Activated CD8-positive, alpha-beta T cell treated with anti-CD3 and anti-CD28 coated beads for 36 hours (primary cell): ENCODE results near the gene CIITA. TPM values are rescaled to one million over a fixed set of nuclear protein-coding genes. Genes with fewer than 3 reads are reported as not detected.

Source experiments
- ATAC-seq: fragments of 200-7000 bp; cut with Tn5 transposase; one replicate; pipeline ENCODE4 v1.10.0; 2021; ENCODE audit warnings: mild to moderate bottlenecking, moderate library complexity
- CTCF ChIA-PET: fragments of 350-600 bp; sonication (Branson Sonifier 250); formaldehyde crosslinking; loops from one replicate; lab custom pipeline; 2021; ENCODE audit warnings: antibody characterized with exemption; lab: Charles Lee
- POLR2A ChIA-PET: fragments of 350-600 bp; sonication (Branson Sonifier 250); formaldehyde crosslinking; loops from one replicate; lab custom pipeline; 2021; ENCODE audit warnings: antibody characterized with exemption; lab: Charles Lee
- DNase-seq: peaks from one replicate; pipeline ENCODE4 v3.0.0-alpha.2; 2020
- H3K27ac Mint-ChIP-seq: one replicate; pipeline ENCODE4 v1.8.0; 2021; ENCODE audit warnings: mild to moderate bottlenecking, mixed read lengths
- H3K27me3 Mint-ChIP-seq: one replicate; pipeline ENCODE4 v1.8.0; 2021; ENCODE audit warnings: mixed read lengths
- H3K36me3 Mint-ChIP-seq: one replicate; pipeline ENCODE4 v1.8.0; 2021; ENCODE audit warnings: low read depth, mixed read lengths
- H3K4me1 Mint-ChIP-seq: one replicate; pipeline ENCODE4 v1.8.0; 2021; ENCODE audit warnings: low read depth, mixed read lengths
- H3K4me3 Mint-ChIP-seq: one replicate; pipeline ENCODE4 v1.8.0; 2021; ENCODE audit warnings: mild to moderate bottlenecking, moderate library complexity, mixed read lengths
- H3K9me3 Mint-ChIP-seq: one replicate; pipeline ENCODE4 v1.8.0; 2021; ENCODE audit warnings: mixed read lengths
- intact Hi-C: fragments of 100-400 bp; cut with micrococcal nuclease; formaldehyde crosslinking; loops from one replicate; pipeline ENCODE4 v1.10.0; 2022
- total RNA-seq, 2 experiments: library from RNA; stranded (reverse); gene quantifications; one replicate each; pipeline ENCODE4 v1.2.3, GENCODE V29; 2021
- TF ChIP-seq, protein P1 (sequence below): fragments of 200-600 bp; IDR thresholded peaks from one replicate; pipeline ENCODE4 v1.8.0; 2022; ENCODE audit warnings: antibody characterized with exemption, mild to moderate bottlenecking

The CIITA gene
- total RNA-seq, 2 experiments from 2014 or later = 4.4 to 5.3 TPM

DNA sequence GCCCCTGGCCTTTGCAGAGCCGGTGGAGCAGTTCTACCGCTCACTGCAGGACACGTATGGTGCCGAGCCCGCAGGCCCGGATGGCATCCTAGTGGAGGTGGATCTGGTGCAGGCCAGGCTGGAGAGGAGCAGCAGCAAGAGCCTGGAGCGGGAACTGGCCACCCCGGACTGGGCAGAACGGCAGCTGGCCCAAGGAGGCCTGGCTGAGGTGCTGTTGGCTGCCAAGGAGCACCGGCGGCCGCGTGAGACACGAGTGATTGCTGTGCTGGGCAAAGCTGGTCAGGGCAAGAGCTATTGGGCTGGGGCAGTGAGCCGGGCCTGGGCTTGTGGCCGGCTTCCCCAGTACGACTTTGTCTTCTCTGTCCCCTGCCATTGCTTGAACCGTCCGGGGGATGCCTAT is 29.5 kb downstream of the CIITA start:
- peaks cover 2% of the 10 kb centered on the region for H3K36me3 Mint-ChIP-seq
- no peak overlapping the region for H3K4me3 Mint-ChIP-seq

DNA sequence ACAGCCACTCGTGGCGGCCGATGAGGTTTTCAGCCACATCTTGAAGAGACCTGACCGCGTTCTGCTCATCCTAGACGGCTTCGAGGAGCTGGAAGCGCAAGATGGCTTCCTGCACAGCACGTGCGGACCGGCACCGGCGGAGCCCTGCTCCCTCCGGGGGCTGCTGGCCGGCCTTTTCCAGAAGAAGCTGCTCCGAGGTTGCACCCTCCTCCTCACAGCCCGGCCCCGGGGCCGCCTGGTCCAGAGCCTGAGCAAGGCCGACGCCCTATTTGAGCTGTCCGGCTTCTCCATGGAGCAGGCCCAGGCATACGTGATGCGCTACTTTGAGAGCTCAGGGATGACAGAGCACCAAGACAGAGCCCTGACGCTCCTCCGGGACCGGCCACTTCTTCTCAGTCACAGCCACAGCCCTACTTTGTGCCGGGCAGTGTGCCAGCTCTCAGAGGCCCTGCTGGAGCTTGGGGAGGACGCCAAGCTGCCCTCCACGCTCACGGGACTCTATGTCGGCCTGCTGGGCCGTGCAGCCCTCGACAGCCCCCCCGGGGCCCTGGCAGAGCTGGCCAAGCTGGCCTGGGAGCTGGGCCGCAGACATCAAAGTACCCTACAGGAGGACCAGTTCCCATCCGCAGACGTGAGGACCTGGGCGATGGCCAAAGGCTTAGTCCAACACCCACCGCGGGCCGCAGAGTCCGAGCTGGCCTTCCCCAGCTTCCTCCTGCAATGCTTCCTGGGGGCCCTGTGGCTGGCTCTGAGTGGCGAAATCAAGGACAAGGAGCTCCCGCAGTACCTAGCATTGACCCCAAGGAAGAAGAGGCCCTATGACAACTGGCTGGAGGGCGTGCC is 30.1 kb downstream of the CIITA start:
- DNase-seq (no peak), ATAC-seq (no peak)
- Mint-ChIP-seq H3K9me3 (peaks cover 8% of the 10 kb centered on the region), H3K4me1 (no peaks in the 10 kb centered on the region), H3K27ac (no peak overlapping the region), H3K4me3 (no peak overlapping the region), H3K27me3 (no peaks in the 10 kb centered on the region), H3K36me3 (peaks cover 2% of the 10 kb centered on the region)
- CTCF ChIA-PET = interaction anchor here (1.3 kb wide), 1 partner anchor 12 kb away, joined by 5 read pairs; no protein-coding TSS in a partner anchor
- TF ChIP-seq, protein P1, sequence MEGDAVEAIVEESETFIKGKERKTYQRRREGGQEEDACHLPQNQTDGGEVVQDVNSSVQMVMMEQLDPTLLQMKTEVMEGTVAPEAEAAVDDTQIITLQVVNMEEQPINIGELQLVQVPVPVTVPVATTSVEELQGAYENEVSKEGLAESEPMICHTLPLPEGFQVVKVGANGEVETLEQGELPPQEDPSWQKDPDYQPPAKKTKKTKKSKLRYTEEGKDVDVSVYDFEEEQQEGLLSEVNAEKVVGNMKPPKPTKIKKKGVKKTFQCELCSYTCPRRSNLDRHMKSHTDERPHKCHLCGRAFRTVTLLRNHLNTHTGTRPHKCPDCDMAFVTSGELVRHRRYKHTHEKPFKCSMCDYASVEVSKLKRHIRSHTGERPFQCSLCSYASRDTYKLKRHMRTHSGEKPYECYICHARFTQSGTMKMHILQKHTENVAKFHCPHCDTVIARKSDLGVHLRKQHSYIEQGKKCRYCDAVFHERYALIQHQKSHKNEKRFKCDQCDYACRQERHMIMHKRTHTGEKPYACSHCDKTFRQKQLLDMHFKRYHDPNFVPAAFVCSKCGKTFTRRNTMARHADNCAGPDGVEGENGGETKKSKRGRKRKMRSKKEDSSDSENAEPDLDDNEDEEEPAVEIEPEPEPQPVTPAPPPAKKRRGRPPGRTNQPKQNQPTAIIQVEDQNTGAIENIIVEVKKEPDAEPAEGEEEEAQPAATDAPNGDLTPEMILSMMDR = no peak
- intact Hi-C loops = no loop called here
- POLR2A ChIA-PET = no interaction called here

More for the DNA sequence above, 29.5 kb downstream of the CIITA start:
- no peak for ATAC-seq
- intact Hi-C loops = no loop called here
- POLR2A ChIA-PET = no interaction called here
- Mint-ChIP-seq H3K27ac (no peak overlapping the region), H3K9me3 (peaks cover 8% of the 10 kb centered on the region), H3K27me3 (no peaks in the 10 kb centered on the region), H3K4me1 (no peaks in the 10 kb centered on the region)
- TF ChIP-seq, protein P1 = no peak
- DNase-seq = no peak
- CTCF ChIA-PET = no interaction called here

DNA sequence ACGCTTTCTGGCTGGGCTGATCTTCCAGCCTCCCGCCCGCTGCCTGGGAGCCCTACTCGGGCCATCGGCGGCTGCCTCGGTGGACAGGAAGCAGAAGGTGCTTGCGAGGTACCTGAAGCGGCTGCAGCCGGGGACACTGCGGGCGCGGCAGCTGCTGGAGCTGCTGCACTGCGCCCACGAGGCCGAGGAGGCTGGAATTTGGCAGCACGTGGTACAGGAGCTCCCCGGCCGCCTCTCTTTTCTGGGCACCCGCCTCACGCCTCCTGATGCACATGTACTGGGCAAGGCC is 30.7 kb downstream of the CIITA start:
- POLR2A ChIA-PET = no interaction called here
- Mint-ChIP-seq H3K27ac (no peak overlapping the region), H3K36me3 (peaks cover 2% of the 10 kb centered on the region), H3K9me3 (peaks cover 7% of the 10 kb centered on the region), H3K4me1 (no peaks in the 10 kb centered on the region), H3K27me3 (no peaks in the 10 kb centered on the region), H3K4me3 (no peak overlapping the region)
- CTCF ChIA-PET = interaction anchor here (1.3 kb wide), 1 partner anchor 12 kb away, joined by 5 read pairs; no protein-coding TSS in a partner anchor
- no peak for DNase-seq
- intact Hi-C loops = no loop called here
- TF ChIP-seq, protein P1 = no peak
- ATAC-seq = no peak

DNA sequence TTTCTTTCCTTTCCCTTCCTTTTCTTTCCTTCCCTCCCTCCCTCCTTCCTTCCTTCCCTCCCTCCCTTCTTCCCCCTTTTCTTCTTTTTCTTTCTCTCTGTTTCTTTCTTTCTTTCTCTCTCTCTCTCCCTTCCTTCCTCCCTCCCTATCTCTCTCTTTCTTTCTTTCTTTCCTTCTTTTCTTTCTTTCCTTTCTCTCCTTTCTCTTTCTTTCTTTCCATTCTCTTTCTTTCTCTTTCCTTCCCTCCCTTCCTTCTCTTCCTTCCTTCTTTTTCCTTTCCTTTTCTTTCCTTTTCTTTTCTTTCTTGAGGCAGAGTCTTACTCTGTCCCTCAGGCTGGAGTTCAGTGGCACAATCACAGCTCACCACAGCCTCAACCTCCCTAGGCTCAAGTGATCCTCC is 34.3 kb downstream of the CIITA start:
- intact Hi-C loops = loop anchor here (10.0 kb wide), 1 partner anchor 96 kb away; the partner anchor contains the start of gene TVP23A
- no peaks in the 10 kb centered on the region for H3K36me3 Mint-ChIP-seq
- TF ChIP-seq, protein P1 = no peak
- ChIA-PET POLR2A (no interaction called here), CTCF (interaction anchor here (1.1 kb wide), 1 partner anchor 11 kb away, joined by 4 read pairs; no protein-coding TSS in a partner anchor)
- no peak overlapping the region for H3K27ac Mint-ChIP-seq
- peaks cover 7% of the 10 kb centered on the region for H3K4me1 Mint-ChIP-seq
- no peak overlapping the region for H3K4me3 Mint-ChIP-seq
- no peaks in the 10 kb centered on the region for H3K27me3 Mint-ChIP-seq
- ATAC-seq (no peak), DNase-seq (no peak)
- no peaks in the 10 kb centered on the region for H3K9me3 Mint-ChIP-seq

DNA sequence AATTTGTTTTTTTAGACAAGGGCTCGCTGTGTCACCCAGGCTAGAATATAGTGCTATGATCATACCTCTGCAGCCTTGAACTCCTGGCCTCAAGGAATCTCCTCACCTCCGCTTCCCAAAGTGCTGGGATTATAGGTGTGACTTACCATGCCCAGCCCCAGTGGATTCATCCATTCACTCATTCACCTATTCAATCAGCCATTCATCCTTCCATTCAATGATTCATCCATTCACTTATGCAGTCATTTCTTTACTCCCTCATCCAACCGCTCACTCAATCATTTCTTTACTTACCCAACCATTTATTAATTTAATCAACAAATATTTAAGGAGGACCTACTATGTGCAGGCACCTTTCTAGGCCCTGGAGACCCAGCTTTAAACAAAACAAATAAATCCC is 39.5 kb downstream of the CIITA start:
- ChIA-PET CTCF (interaction anchor here (1.3 to 1.7 kb wide), 2 partner anchors 39 to 402 kb away, joined by 5 read pairs; partner anchors contain the start of gene CIITA), POLR2A (no interaction called here)
- intact Hi-C loops = loop anchor here (5.0 to 10.0 kb wide), 2 partner anchors 102 to 174 kb away; partner anchors contain the start of genes NUBP1 and TVP23A
- DNase-seq (no peak), ATAC-seq (no peak)
- Mint-ChIP-seq H3K4me3 (no peak overlapping the region), H3K27ac (no peak overlapping the region), H3K4me1 (peaks cover 10% of the 10 kb centered on the region), H3K36me3 (no peaks in the 10 kb centered on the region), H3K9me3 (no peaks in the 10 kb centered on the region), H3K27me3 (no peaks in the 10 kb centered on the region)
- TF ChIP-seq, protein P1 = no peak
